HG02798 (cell line): ENCODE data around the gene NDP.

ENCODE experiments used
- ATAC-seq: cut with Tn5 transposase; IDR thresholded peaks from one replicate; pipeline ENCODE4 v1.9.1; 2021; ENCODE audit warnings: mild to moderate bottlenecking; ENCODE audit not compliant: unreplicated experiment, poor library complexity

NDP gene

GRCh38 chrX:43973249-43974099 is at the start of gene NDP:
Gene NDP, minus strand, starts transcription at chrX:43973390. Its CDS starts 14,745 bp downstream, at chrX:43958645.
- ATAC-seq, result no peak

GRCh38 chrX:44022964-44023363 is 49.8 kb upstream of the NDP start:
- no peak for ATAC-seq

GRCh38 chrX:44020693-44021092 is 47.5 kb upstream of the NDP start:
- no peak for ATAC-seq

GRCh38 chrX:44019911-44020310 is 46.7 kb upstream of the NDP start:
- ATAC-seq, result no peak

- ATAC-seq, result no peak
Observed at GRCh38 chrX:44017676-44018075, 44.5 kb upstream of the NDP start.

- no peak for ATAC-seq
Observed at GRCh38 chrX:44016906-44017305, 43.7 kb upstream of the NDP start.

GRCh38 chrX:44012484-44013096 is 39.4 kb upstream of the NDP start:
- ATAC-seq, result no peak

GRCh38 chrX:44011506-44011905 is 38.3 kb upstream of the NDP start:
- no peak for ATAC-seq

- no peak for ATAC-seq
Observed at GRCh38 chrX:44010626-44011025, 37.4 kb upstream of the NDP start.

GRCh38 chrX:44006081-44006480 is 32.9 kb upstream of the NDP start:
- no peak for ATAC-seq

- ATAC-seq, result no peak
Observed at GRCh38 chrX:44003975-44004374, 30.8 kb upstream of the NDP start.

- ATAC-seq, result no peak
Observed at GRCh38 chrX:44002567-44002966, 29.4 kb upstream of the NDP start.

GRCh38 chrX:43998374-43998773 is 25.2 kb upstream of the NDP start:
- ATAC-seq, result no peak

- ATAC-seq, result no peak
Observed at GRCh38 chrX:43996491-43996890, 23.3 kb upstream of the NDP start.

GRCh38 chrX:43986083-43986482 is 12.9 kb upstream of the NDP start:
- ATAC-seq, result no peak

GRCh38 chrX:43985511-43985910 is 12.3 kb upstream of the NDP start:
- ATAC-seq, result no peak

GRCh38 chrX:43978226-43978625 is 5.0 kb upstream of the NDP start:
- no peak for ATAC-seq

- ATAC-seq, result no peak
Observed at GRCh38 chrX:43976205-43976604, 3.0 kb upstream of the NDP start.

GRCh38 chrX:43975796-43976195 is 2.6 kb upstream of the NDP start:
- ATAC-seq, result no peak

- ATAC-seq, result no peak
Observed at GRCh38 chrX:43974741-43975465, 1.7 kb upstream of the NDP start.

GRCh38 chrX:43974100-43974475 is 898 bp upstream of the NDP start:
- ATAC-seq, result no peak
